OCI-LY3 (cell line): ENCODE results near the gene STC2.

Experiments
- EZH2phosphoT487 ChIP-seq: fragments of 200-600 bp; shearing (Covaris generic); IDR thresholded peaks from 2 replicates; pipeline ENCODE4 v1.6.1; 2018; ENCODE audit warnings: antibody characterized with exemption, mixed run types, low read depth
- TF ChIP-seq, protein P1 (sequence below): fragments of 200-600, 300-600 bp; sonication (generic); IDR thresholded peaks from 2 replicates; pipeline ENCODE4 v1.5.1; 2014; ENCODE audit warnings: antibody characterized with exemption, low read length, low read depth

DNA sequence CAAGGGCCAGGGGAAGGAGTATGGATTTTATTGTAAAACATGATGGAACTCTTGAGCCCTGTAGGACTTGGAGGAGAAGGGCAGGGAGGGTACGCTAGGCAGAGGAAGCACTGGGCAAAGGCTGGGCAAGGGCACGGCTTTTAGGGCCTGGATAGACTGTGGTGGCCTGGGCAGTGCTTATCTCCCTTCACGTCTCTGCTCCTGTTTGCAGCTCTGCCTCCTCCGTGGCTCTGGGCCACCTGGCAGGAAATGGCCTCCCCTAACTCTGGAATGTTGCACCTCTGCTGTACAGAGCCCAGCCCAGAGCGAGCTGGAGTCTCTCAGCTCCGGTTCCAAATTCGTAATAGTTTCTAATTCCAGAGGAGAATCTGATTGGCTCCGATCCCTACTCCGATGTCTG, 12.2 kb upstream of the STC2 start:
- TF ChIP-seq EZH2phosphoT487: no peak
- TF ChIP-seq, protein P1, sequence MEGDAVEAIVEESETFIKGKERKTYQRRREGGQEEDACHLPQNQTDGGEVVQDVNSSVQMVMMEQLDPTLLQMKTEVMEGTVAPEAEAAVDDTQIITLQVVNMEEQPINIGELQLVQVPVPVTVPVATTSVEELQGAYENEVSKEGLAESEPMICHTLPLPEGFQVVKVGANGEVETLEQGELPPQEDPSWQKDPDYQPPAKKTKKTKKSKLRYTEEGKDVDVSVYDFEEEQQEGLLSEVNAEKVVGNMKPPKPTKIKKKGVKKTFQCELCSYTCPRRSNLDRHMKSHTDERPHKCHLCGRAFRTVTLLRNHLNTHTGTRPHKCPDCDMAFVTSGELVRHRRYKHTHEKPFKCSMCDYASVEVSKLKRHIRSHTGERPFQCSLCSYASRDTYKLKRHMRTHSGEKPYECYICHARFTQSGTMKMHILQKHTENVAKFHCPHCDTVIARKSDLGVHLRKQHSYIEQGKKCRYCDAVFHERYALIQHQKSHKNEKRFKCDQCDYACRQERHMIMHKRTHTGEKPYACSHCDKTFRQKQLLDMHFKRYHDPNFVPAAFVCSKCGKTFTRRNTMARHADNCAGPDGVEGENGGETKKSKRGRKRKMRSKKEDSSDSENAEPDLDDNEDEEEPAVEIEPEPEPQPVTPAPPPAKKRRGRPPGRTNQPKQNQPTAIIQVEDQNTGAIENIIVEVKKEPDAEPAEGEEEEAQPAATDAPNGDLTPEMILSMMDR: no peak
